ENCODE results near the gene PRKG1. TPM values are rescaled to one million over a fixed set of nuclear protein-coding genes. Genes with fewer than 3 reads are reported as not detected.

PRKG1 gene
- total and polyA plus RNA-seq, 4 donors = 26.2 to 199 (median 94.1) TPM

- 44 to 50% methylated on average over 2 of the region's 2 CpGs for WGBS, 2 donors
- no peak for ATAC-seq (ENCODE audit: low FRiP score)
- intact Hi-C loops (cut with DNase I) = no loop called here
- H3K4me1 ChIP-seq (ENCODE audit: control insufficient read depth in 1 of 2, insufficient read depth in 2 of 2, low read length in 2 of 2) = peaks cover 7 to 15% of the 10 kb centered on the region in 2 donors
- DNase-seq = no peak
- no peaks in the 10 kb centered on the region for H3K9me3 ChIP-seq (ENCODE audit: control insufficient read depth, low read length)
- peak overlapping the region in 1 of 2 donors; percentile 28 for H3K27ac ChIP-seq (ENCODE audit: low read depth in 1 of 2, low read length in 2 of 2)
- no peak overlapping the region for H3K4me3 ChIP-seq (ENCODE audit: low read length in 2 of 2)
- H3K27me3 ChIP-seq (ENCODE audit: control insufficient read depth in 1 of 2, insufficient read depth in 2 of 2, low read length in 1 of 2) = no peaks in the 10 kb centered on the region
- no peaks in the 10 kb centered on the region for H3K36me3 ChIP-seq (ENCODE audit: control insufficient read depth in 1 of 2, insufficient read depth in 2 of 2, low read length in 1 of 2)
Measured at GRCh38 chr10:51318399-51319172, 244.3 kb downstream of the PRKG1 start.

- H3K9me3 ChIP-seq (ENCODE audit: control insufficient read depth, low read length) = no peaks in the 10 kb centered on the region
- H3K4me1 ChIP-seq (ENCODE audit: control insufficient read depth in 1 of 2, insufficient read depth in 2 of 2, low read length in 2 of 2) = peaks cover 6 to 10% of the 10 kb centered on the region in 2 donors
- ATAC-seq (ENCODE audit: low FRiP score) (no peak), DNase-seq (no peak)
- WGBS, 2 donors = 25 to 39% methylated on average over 1 of the region's 1 CpG
- H3K27me3 ChIP-seq (ENCODE audit: control insufficient read depth in 1 of 2, insufficient read depth in 2 of 2, low read length in 1 of 2) = no peaks in the 10 kb centered on the region
- peak overlapping the region in 1 of 2 donors; percentile 28 for H3K27ac ChIP-seq (ENCODE audit: low read depth in 1 of 2, low read length in 2 of 2)
- no peaks in the 10 kb centered on the region for H3K36me3 ChIP-seq (ENCODE audit: control insufficient read depth in 1 of 2, insufficient read depth in 2 of 2, low read length in 1 of 2)
- H3K4me3 ChIP-seq (ENCODE audit: low read length in 2 of 2) = no peak overlapping the region
- intact Hi-C loops (cut with DNase I) = no loop called here
Measured at GRCh38 chr10:51319173-51319435, 244.8 kb downstream of the PRKG1 start.

- DNase-seq (no peak), ATAC-seq (ENCODE audit: low FRiP score) (no peak)
- no peak overlapping the region for H3K27ac ChIP-seq (ENCODE audit: low read depth in 1 of 2, low read length in 2 of 2)
- no peaks in the 10 kb centered on the region for H3K27me3 ChIP-seq (ENCODE audit: control insufficient read depth in 1 of 2, insufficient read depth in 2 of 2, low read length in 1 of 2)
- intact Hi-C loops (cut with DNase I) = no loop called here
- no peaks in the 10 kb centered on the region for H3K9me3 ChIP-seq (ENCODE audit: control insufficient read depth, low read length)
- peaks cover 6 to 9% of the 10 kb centered on the region in 2 donors for H3K4me1 ChIP-seq (ENCODE audit: control insufficient read depth in 1 of 2, insufficient read depth in 2 of 2, low read length in 2 of 2)
- no peak overlapping the region for H3K4me3 ChIP-seq (ENCODE audit: low read length in 2 of 2)
- H3K36me3 ChIP-seq (ENCODE audit: control insufficient read depth in 1 of 2, insufficient read depth in 2 of 2, low read length in 1 of 2) = no peaks in the 10 kb centered on the region
- 35 to 38% methylated on average over 3 of the region's 3 CpGs for WGBS, 2 donors
Measured at GRCh38 chr10:51321300-51321699, 247.0 kb downstream of the PRKG1 start.

GRCh38 chr10:51321980-51322379 is 247.7 kb downstream of the PRKG1 start:
- DNase-seq = no peak

GRCh38 chr10:51325649-51326048 is 251.4 kb downstream of the PRKG1 start:
- Histone ChIP-seq H3K4me1 (ENCODE audit: control insufficient read depth in 1 of 2, insufficient read depth in 2 of 2, low read length in 2 of 2) (no peaks in the 10 kb centered on the region), H3K27me3 (ENCODE audit: control insufficient read depth in 1 of 2, insufficient read depth in 2 of 2, low read length in 1 of 2) (no peaks in the 10 kb centered on the region), H3K4me3 (ENCODE audit: low read length in 2 of 2) (no peak overlapping the region), H3K36me3 (ENCODE audit: control insufficient read depth in 1 of 2, insufficient read depth in 2 of 2, low read length in 1 of 2) (no peaks in the 10 kb centered on the region), H3K9me3 (ENCODE audit: control insufficient read depth, low read length) (no peaks in the 10 kb centered on the region), H3K27ac (ENCODE audit: low read depth in 1 of 2, low read length in 2 of 2) (peak overlapping the region in 1 of 2 donors; percentile 1)
- 78 to 85% methylated on average over 2 of the region's 2 CpGs for WGBS, 2 donors
- DNase-seq (no peak), ATAC-seq (ENCODE audit: low FRiP score) (no peak)
- intact Hi-C loops (cut with DNase I) = no loop called here

More at GRCh38 chr10:51321980-51322379, 247.7 kb downstream of the PRKG1 start:
- H3K9me3 ChIP-seq (ENCODE audit: control insufficient read depth, low read length) = no peaks in the 10 kb centered on the region
- no peaks in the 10 kb centered on the region for H3K27me3 ChIP-seq (ENCODE audit: control insufficient read depth in 1 of 2, insufficient read depth in 2 of 2, low read length in 1 of 2)
- H3K27ac ChIP-seq (ENCODE audit: low read depth in 1 of 2, low read length in 2 of 2) = no peak overlapping the region
- ATAC-seq (ENCODE audit: low FRiP score) = no peak
- peaks cover 6 to 9% of the 10 kb centered on the region in 2 donors for H3K4me1 ChIP-seq (ENCODE audit: control insufficient read depth in 1 of 2, insufficient read depth in 2 of 2, low read length in 2 of 2)
- WGBS, 2 donors = 18 to 21% methylated on average over 3 of the region's 3 CpGs
- intact Hi-C loops (cut with DNase I) = no loop called here
- no peak overlapping the region for H3K4me3 ChIP-seq (ENCODE audit: low read length in 2 of 2)
- no peaks in the 10 kb centered on the region for H3K36me3 ChIP-seq (ENCODE audit: control insufficient read depth in 1 of 2, insufficient read depth in 2 of 2, low read length in 1 of 2)

GRCh38 chr10:51326174-51326573 is 251.9 kb downstream of the PRKG1 start:
- Histone ChIP-seq H3K4me1 (ENCODE audit: control insufficient read depth in 1 of 2, insufficient read depth in 2 of 2, low read length in 2 of 2) (no peaks in the 10 kb centered on the region), H3K9me3 (ENCODE audit: control insufficient read depth, low read length) (no peaks in the 10 kb centered on the region), H3K4me3 (ENCODE audit: low read length in 2 of 2) (no peak overlapping the region), H3K36me3 (ENCODE audit: control insufficient read depth in 1 of 2, insufficient read depth in 2 of 2, low read length in 1 of 2) (no peaks in the 10 kb centered on the region), H3K27ac (ENCODE audit: low read depth in 1 of 2, low read length in 2 of 2) (no peak overlapping the region), H3K27me3 (ENCODE audit: control insufficient read depth in 1 of 2, insufficient read depth in 2 of 2, low read length in 1 of 2) (no peaks in the 10 kb centered on the region)
- ATAC-seq (ENCODE audit: low FRiP score) (no peak), DNase-seq (no peak)
- WGBS, 2 donors = 93 to 96% methylated on average over 1 of the region's 1 CpG
- intact Hi-C loops (cut with DNase I) = no loop called here

GRCh38 chr10:51327432-51327831 is 253.1 kb downstream of the PRKG1 start:
- no peak overlapping the region for H3K27ac ChIP-seq (ENCODE audit: low read depth in 1 of 2, low read length in 2 of 2)
- H3K36me3 ChIP-seq (ENCODE audit: control insufficient read depth in 1 of 2, insufficient read depth in 2 of 2, low read length in 1 of 2) = no peaks in the 10 kb centered on the region
- H3K27me3 ChIP-seq (ENCODE audit: control insufficient read depth in 1 of 2, insufficient read depth in 2 of 2, low read length in 1 of 2) = no peaks in the 10 kb centered on the region
- no peak overlapping the region for H3K4me3 ChIP-seq (ENCODE audit: low read length in 2 of 2)
- H3K9me3 ChIP-seq (ENCODE audit: control insufficient read depth, low read length) = no peaks in the 10 kb centered on the region
- intact Hi-C loops (cut with DNase I) = no loop called here
- 59 to 82% methylated on average over 1 of the region's 1 CpG for WGBS, 2 donors
- peaks cover 0 to 4% of the 10 kb centered on the region in 2 donors for H3K4me1 ChIP-seq (ENCODE audit: control insufficient read depth in 1 of 2, insufficient read depth in 2 of 2, low read length in 2 of 2)
- DNase-seq (no peak), ATAC-seq (ENCODE audit: low FRiP score) (no peak)

GRCh38 chr10:51340366-51340765 is 266.1 kb downstream of the PRKG1 start:
- intact Hi-C loops (cut with DNase I) = no loop called here
- Histone ChIP-seq H3K27me3 (ENCODE audit: control insufficient read depth in 1 of 2, insufficient read depth in 2 of 2, low read length in 1 of 2) (no peaks in the 10 kb centered on the region), H3K9me3 (ENCODE audit: control insufficient read depth, low read length) (no peaks in the 10 kb centered on the region), H3K4me1 (ENCODE audit: control insufficient read depth in 1 of 2, insufficient read depth in 2 of 2, low read length in 2 of 2) (peaks cover 2 to 3% of the 10 kb centered on the region in 2 donors), H3K36me3 (ENCODE audit: control insufficient read depth in 1 of 2, insufficient read depth in 2 of 2, low read length in 1 of 2) (no peaks in the 10 kb centered on the region), H3K4me3 (ENCODE audit: low read length in 2 of 2) (no peak overlapping the region), H3K27ac (ENCODE audit: low read depth in 1 of 2, low read length in 2 of 2) (no peak overlapping the region)
- ATAC-seq (ENCODE audit: low FRiP score) (no peak), DNase-seq (no peak)
- WGBS, 2 donors = 95% methylated on average over 1 of the region's 1 CpG

- intact Hi-C loops (cut with DNase I) = no loop called here
- ATAC-seq (ENCODE audit: low FRiP score) = no peak
- Histone ChIP-seq H3K27ac (ENCODE audit: low read depth in 1 of 2, low read length in 2 of 2) (no peak overlapping the region), H3K36me3 (ENCODE audit: control insufficient read depth in 1 of 2, insufficient read depth in 2 of 2, low read length in 1 of 2) (no peaks in the 10 kb centered on the region), H3K4me3 (ENCODE audit: low read length in 2 of 2) (no peak overlapping the region), H3K27me3 (ENCODE audit: control insufficient read depth in 1 of 2, insufficient read depth in 2 of 2, low read length in 1 of 2) (no peaks in the 10 kb centered on the region), H3K4me1 (ENCODE audit: control insufficient read depth in 1 of 2, insufficient read depth in 2 of 2, low read length in 2 of 2) (peaks cover 2 to 3% of the 10 kb centered on the region in 2 donors), H3K9me3 (ENCODE audit: control insufficient read depth, low read length) (no peaks in the 10 kb centered on the region)
- DNase-seq = no peak
- WGBS, 2 donors = 63 to 64% methylated on average over 4 of the region's 4 CpGs
Measured at GRCh38 chr10:51340845-51341610, 266.7 kb downstream of the PRKG1 start.
